Colon (tissue), 2 donors: ENCODE data around the gene FBN1.

ENCODE experiments used
- FAIRE-seq: peaks from 2 replicates; lab custom pipeline; 2012; peaks lifted over from hg19 to GRCh38; lab: Jason Lieb, UNC
- donor health status: control.
- donor health status: control.

Gene FBN1

DNA sequence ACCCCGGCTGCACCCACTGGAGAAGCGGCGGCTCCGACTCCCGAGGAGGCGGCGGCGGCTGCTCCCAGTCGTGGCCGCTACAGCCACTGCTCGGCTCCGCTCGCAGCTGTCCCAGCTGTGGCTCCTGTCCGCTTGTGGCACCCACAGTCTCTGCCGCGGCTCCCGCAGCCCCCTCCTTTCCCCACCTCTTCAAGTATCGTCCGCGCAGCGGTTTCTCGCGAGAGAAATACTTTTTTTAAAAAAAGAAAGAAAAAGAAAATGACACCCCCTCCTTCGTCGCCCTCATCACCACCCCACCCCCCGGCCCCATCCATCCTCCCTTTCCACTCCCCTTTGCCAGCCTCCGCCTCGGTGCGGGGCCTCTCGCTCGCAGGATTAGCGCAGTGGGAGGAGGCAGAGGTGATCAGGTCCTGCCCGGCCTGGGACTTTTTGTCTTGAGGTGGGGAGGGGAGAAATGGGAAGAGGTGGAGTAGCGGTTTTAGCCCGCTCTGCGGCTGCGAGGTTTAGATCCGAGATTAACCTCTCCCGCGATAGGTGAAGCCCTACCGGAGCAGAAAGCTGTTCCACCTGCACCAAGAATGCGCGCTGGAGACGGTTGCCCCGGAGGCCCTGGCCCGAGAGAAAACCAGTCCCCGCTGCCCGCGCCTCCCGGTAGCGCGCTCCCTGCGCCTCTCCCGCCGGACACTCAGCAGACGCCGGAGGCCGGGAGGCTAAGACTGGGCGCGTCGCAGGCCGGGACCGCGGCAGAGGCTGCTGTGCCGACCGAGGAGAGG, at the start of gene FBN1:
FBN1 (minus strand) TSS at position 152 of the 773 bp plus-strand sequence. CDS start 940 bp downstream, outside the sequence.
- no peak for FAIRE-seq

DNA sequence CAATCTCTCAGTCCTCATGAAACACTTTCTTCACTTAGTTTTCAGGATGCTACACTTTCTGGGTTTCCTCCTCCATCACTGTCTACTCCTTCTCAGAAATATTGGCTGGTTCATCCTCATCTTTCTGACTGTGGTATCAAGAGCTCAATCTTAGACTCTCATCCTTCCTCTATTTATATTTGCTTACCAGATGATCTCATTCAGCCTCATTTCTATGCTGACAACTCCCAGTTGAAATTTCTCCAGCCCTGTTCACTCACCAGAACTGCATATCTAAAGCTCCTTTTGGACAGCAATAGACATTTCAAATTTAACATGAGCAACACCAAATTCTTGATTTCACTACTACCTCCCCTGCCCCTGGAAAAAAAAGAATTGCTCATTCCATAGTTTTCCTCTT, 48.0 kb upstream of the FBN1 start:
- no peak for FAIRE-seq

DNA sequence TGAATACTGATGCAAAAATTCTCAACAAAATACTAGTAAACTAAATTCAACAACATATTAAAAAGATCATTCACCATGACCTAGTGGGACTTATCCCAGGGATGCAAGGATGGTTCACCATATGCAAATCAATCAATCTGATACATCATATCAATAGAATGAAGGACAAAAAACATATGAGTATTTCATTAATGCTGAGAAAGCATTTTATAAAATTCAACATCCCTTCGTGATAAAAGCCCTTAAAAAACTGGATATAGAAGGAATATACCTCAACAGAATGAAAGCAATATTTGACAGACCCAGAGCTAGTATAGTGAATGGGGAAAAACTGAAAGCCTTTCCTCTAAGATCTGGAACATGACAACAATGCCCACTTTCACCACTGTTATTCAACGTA, 43.0 kb upstream of the FBN1 start:
- FAIRE-seq = no peak

GRCh38 chr15:48683991-48684765, 38.7 kb upstream of the FBN1 start:
- FAIRE-seq = no peak

GRCh38 chr15:48682942-48683651, 37.6 kb upstream of the FBN1 start:
- no peak for FAIRE-seq

DNA sequence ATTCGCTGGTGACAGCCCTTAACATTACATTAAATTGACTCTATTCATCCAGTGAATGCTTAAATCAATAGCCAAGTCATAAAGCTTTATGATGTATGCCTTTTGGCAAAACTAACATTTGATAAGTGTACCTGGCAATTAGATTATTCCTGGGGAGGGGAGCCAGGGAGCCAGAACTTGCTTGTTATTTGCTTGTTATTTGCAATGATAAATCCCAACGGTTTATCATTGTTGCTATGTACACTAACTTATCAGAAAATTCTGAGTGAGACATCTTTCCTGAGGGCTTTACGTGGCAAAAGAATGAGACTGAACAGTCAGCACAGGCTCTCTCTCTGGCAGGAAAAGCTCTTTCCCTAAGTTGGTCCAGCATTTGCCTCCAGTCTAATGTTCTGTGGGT, 35.8 kb upstream of the FBN1 start:
- no peak for FAIRE-seq

- FAIRE-seq = no peak
These were observed 35.3 kb upstream of the FBN1 start for GRCh38 chr15:48680841-48681240.

- FAIRE-seq = no peak
These were observed 34.4 kb upstream of the FBN1 start for GRCh38 chr15:48679952-48680351.

GRCh38 chr15:48678851-48679250, 33.3 kb upstream of the FBN1 start:
- FAIRE-seq = no peak

DNA sequence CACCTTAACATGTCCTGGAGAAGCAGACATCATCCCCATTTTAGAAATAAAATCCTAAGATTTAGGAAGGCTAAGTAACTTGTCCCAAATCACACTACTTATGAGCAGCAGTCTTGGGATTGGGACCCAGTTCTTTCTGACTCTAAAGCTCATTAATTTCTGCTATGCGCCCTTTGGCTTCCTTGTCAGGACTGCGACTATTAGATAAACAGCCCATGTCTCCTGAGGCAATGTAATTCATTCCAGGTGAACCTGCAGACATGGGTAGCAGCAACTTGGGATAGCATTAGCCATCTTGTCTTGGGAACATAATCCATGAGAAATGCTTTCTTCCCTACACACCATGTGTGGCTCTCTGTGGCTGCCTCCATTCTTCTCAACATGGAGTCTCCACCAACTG, 32.3 kb upstream of the FBN1 start:
- no peak for FAIRE-seq

DNA sequence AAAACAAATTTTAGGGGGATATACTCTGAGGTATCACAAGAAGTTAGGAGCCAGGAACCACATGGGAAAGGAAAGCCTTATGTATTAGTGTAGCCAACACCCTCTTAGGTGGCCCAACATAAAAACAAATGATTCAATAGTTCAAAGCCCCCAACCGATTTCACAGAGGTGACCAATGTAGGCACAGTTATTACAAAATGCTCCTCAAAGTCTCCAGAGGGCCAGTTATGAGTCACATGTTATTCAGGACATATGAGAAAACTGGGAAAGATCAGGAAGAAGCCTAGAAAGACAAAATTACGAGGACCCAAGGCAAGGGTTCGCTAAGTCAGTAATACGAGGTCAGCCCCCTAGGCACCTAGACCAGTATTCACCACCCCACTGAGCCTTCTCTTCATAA, 29.9 kb upstream of the FBN1 start:
- FAIRE-seq = no peak

DNA sequence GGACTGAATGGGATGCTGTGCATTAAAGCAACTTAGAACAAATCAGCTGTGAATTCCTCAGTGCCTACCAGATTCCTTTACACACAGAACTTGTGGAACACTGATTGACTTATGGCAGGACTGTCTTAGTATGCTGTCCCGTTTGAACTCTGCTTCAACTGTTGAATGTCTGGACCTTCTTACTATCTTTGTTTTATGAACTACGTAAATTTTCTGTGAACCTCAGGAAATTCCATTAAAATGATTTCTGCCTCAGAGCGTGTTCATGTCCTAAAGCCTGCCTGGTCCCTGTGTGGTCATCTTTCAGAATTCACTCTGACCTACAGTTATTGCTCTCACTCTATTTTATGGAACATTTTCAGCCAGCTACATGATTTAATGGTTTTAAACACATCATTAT, 29.4 kb upstream of the FBN1 start:
- no peak for FAIRE-seq

GRCh38 chr15:48672206-48672605, 26.7 kb upstream of the FBN1 start:
- no peak for FAIRE-seq

- FAIRE-seq = no peak
These were observed 25.9 kb upstream of the FBN1 start for GRCh38 chr15:48671103-48672022.

GRCh38 chr15:48667701-48668100, 22.2 kb upstream of the FBN1 start:
- no peak for FAIRE-seq

DNA sequence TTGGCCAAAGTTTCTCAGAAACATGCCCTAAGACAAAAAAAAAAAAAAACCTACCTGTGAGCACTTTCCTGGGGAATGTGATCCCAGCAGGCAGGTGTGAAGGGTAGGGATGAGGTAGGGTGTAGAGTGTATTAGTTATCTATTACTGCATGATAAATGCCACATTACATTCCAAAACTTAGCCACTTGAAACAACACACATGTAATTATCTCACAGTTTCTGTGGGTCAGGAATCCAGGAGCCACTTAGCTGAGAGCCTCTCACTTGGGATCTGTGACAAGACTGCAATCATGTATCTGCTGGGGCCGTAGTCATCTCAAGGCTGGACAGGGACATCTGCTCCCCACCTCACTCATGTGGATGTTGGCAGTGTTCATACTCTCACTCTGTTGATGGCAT, 18.9 kb upstream of the FBN1 start:
- FAIRE-seq = no peak

DNA sequence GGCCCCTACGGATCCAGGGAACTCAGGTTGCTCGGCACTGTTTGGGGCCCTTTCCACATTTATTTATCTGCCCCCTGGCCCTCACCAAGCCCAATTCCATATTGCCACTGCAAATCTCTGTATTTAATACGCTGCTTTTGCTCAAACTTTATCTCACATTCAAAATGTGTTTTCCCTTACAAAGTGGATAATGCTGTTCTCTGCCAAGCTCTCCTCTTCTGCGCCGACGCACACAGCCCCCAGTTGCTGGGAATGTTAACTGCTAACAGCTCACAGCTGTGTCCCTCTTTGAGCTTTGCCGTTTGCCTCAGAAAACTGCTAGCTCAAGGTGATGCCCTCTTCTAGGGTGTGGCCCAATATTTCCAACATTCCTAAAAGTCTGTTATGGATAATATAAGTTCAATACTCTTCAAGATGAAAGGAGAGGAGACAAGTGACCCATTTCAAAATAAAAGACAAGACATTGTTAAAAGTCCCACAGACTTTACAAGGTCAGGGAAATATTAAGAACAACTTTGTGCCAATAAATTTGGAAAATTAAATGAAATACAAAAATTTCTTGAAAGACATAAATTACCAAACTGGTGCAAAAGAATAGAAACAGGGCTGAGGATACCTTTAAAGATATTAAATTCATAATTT, 12.6 kb upstream of the FBN1 start:
- FAIRE-seq = no peak

DNA sequence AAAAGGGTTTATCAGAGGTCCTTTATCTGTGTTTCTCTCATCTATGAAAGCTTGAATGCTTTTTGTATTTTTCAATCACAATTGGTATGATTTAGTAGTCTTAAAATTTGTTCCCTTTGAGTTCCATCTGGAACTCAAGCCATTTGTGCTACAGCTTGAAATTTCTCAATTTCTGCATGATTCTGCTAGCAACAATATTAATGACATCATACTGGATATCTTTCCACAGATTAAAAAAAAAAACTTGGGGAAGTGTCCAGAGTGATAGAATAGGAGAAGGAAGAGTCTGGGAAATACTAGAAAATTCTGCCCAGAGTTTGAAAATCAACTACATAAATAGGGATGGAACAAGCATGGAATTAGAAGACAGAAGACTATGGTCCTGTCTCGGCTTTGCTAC, 9.3 kb upstream of the FBN1 start:
- FAIRE-seq = no peak

- no peak for FAIRE-seq
These were observed 8.6 kb upstream of the FBN1 start for GRCh38 chr15:48653913-48654670.

GRCh38 chr15:48653216-48653615, 7.7 kb upstream of the FBN1 start:
- no peak for FAIRE-seq
